A549 (cell line): ENCODE data around the gene EXOSC7. TPM values are rescaled to one million over a fixed set of nuclear protein-coding genes. Genes with fewer than 3 reads are reported as not detected.

Experiments
- ATAC-seq, 2 experiments: fragments of 200-7000 bp in 1 of 2; fragments of >200 bp in 1 of 2; cut with Nextera tagmentation in 1 of 2; cut with Tn5 transposase in 1 of 2; 3 replicates each; pipeline versions ENCODE4 v1.8.0 to v1.9.1; 2018 to 2020; ENCODE audit warnings: mild to moderate bottlenecking in 1 of 2, moderate library complexity in 1 of 2
- CTCF ChIA-PET: fragments of 300-600 bp; sonication (Branson Sonifier 250); formaldehyde crosslinking; extraction: SDS; loops from one replicate; lab custom pipeline; 2021; ENCODE audit warnings: antibody characterized with exemption, inconsistent platforms; lab: Yijun Ruan, JAX
- POLR2A ChIA-PET: fragments of 350-600 bp; formaldehyde crosslinking; extraction: SDS; loops from one replicate; lab custom pipeline; 2021; ENCODE audit warnings: antibody characterized with exemption, inconsistent platforms; lab: Yijun Ruan, JAX
- DNase-seq, 2 experiments: peaks; one replicate each; pipeline versions ENCODE4 v3.0.0 to v3.0.0-alpha.2; 2011 to 2016; ENCODE audit warnings: low read depth in 1 of 2, low spot score in 1 of 2
- FAIRE-seq: peaks from 2 replicates; lab custom pipeline; 2011; peaks lifted over from hg19 to GRCh38; lab: Jason Lieb, UNC
- H3K27ac ChIP-seq, 2 experiments: fragments of >200 bp; sonication (Bioruptor Twin); formaldehyde crosslinking; 3 replicates each; pipeline ENCODE4 v1.5.1; 2016 to 2017
- H3K4me1 ChIP-seq: fragments of >200 bp; sonication (Bioruptor Twin); formaldehyde crosslinking; 3 replicates; pipeline ENCODE4 v1.6.1; 2016
- H3K4me2 ChIP-seq: fragments of >200 bp; sonication (Bioruptor Twin); formaldehyde crosslinking; 3 replicates; pipeline ENCODE4 v1.6.1; 2016
- H3K4me3 ChIP-seq: fragments of >200 bp; sonication (Bioruptor Twin); formaldehyde crosslinking; 3 replicates; pipeline ENCODE4 v1.5.1; 2016
- H3K9me3 ChIP-seq: fragments of >200 bp; sonication (Bioruptor Twin); formaldehyde crosslinking; 3 replicates; pipeline ENCODE4 v1.6.1; 2016
- BHLHE40 ChIP-seq: IDR thresholded peaks from 2 replicates; pipeline ENCODE4 v1.6.1; 2012; ENCODE audit warnings: low read depth, low read length, inconsistent platforms
- CHD4 ChIP-seq: fragments of 200-600 bp; sonication (generic); IDR thresholded peaks from 2 replicates; pipeline ENCODE4 v1.6.1; 2016; ENCODE audit warnings: antibody characterized with exemption, mild to moderate bottlenecking, borderline replicate concordance
- EP300 ChIP-seq, 2 experiments: fragments of >200 bp; sonication (Bioruptor Twin); formaldehyde crosslinking; IDR thresholded peaks; 2 replicates in 1 of 2; 3 replicates in 1 of 2; pipeline ENCODE4 v1.6.1; 2016 to 2017
- FOSB ChIP-seq: fragments of 250-450 bp; sonication (Bioruptor Pico); IDR thresholded peaks from 2 replicates; pipeline ENCODE4 v1.5.0; 2020; ENCODE audit warnings: mild to moderate bottlenecking, moderate library complexity
- GATA3 ChIP-seq: IDR thresholded peaks from 2 replicates; pipeline ENCODE4 v1.6.1; 2012; ENCODE audit warnings: borderline replicate concordance
- HDAC2 ChIP-seq: fragments of 200-600 bp; sonication (generic); IDR thresholded peaks from 2 replicates; pipeline ENCODE4 v1.6.1; 2016
- JUN ChIP-seq, 2 experiments: fragments of >200 bp; sonication (Bioruptor Twin); formaldehyde crosslinking; IDR thresholded peaks; 2 replicates in 1 of 2; 3 replicates in 1 of 2; pipeline ENCODE4 v1.6.1; 2016 to 2017
- JUNB ChIP-seq: fragments of >200 bp; sonication (Bioruptor Twin); formaldehyde crosslinking; IDR thresholded peaks from 2 replicates; pipeline ENCODE4 v1.6.1; 2016
- KDM5A ChIP-seq: fragments of 200-600 bp; sonication (generic); IDR thresholded peaks from 2 replicates; pipeline ENCODE4 v1.6.1; 2016; ENCODE audit warnings: antibody characterized with exemption, mild to moderate bottlenecking
- MAFK ChIP-seq: fragments of 450-650 bp; IDR thresholded peaks from 2 replicates; pipeline ENCODE4 v1.6.1; 2014; ENCODE audit not compliant: partially characterized antibody
- NPAS2 ChIP-seq: fragments of 250-450 bp; sonication (Bioruptor Pico); IDR thresholded peaks from 2 replicates; pipeline ENCODE4 v1.8.0; 2022; ENCODE audit warnings: mild to moderate bottlenecking, moderate library complexity, borderline replicate concordance
- NR3C1 ChIP-seq: fragments of >200 bp; sonication (Bioruptor Twin); formaldehyde crosslinking; IDR thresholded peaks from 3 replicates; pipeline ENCODE4 v1.6.1; 2017
- PHF8 ChIP-seq: fragments of 200-600 bp; sonication (generic); IDR thresholded peaks from 2 replicates; pipeline ENCODE4 v1.6.1; 2016; ENCODE audit warnings: low read depth, mild to moderate bottlenecking, antibody characterized with exemption, moderate library complexity, borderline replicate concordance
- POLR2A ChIP-seq: IDR thresholded peaks from 2 replicates; pipeline ENCODE4 v1.6.1; 2012; ENCODE audit warnings: mild to moderate bottlenecking, low read length
- RARB ChIP-seq: fragments of 250-450 bp; sonication (Bioruptor Pico); IDR thresholded peaks from 2 replicates; pipeline ENCODE4 v1.8.0; 2021; ENCODE audit warnings: mild to moderate bottlenecking, moderate library complexity
- SREBF2 ChIP-seq: fragments of 450-650 bp; IDR thresholded peaks from 2 replicates; pipeline ENCODE4 v1.6.1; 2014; ENCODE audit warnings: mild to moderate bottlenecking, moderate library complexity
- TFCP2L1 ChIP-seq: fragments of 250-450 bp; sonication (Bioruptor Pico); IDR thresholded peaks from 2 replicates; pipeline ENCODE4 v1.5.0; 2021; ENCODE audit warnings: mild to moderate bottlenecking
- ZNF302 ChIP-seq: fragments of 250-450 bp; sonication (Bioruptor Pico); IDR thresholded peaks from 2 replicates; pipeline ENCODE4 v1.9.0; 2021; ENCODE audit warnings: inconsistent platforms, mild to moderate bottlenecking, moderate library complexity
- WGBS: methylation state at CpG from one replicate; pipeline ENCODE4 v1.1.6; 2017; ENCODE audit errors: missing lambda C conversion rate; 5-methylcytosine and 5-hydroxymethylcytosine counted together
- polyA plus RNA-seq, 4 experiments: library from polyadenylated mRNA; depleted of rRNA in 3 of 4; stranded (reverse); fragments of >200 nt; fragmentation: RNase III in 1 of 4; extraction: RNeasy Plus Mini Kit Qiagen cat#74134 plus additional on column Dnase treatment in 1 of 4; gene quantifications; 2 replicates in 3 of 4; 3 replicates in 1 of 4; pipeline ENCODE4 v1.2.3, GENCODE V29; 2011 to 2017
- TF ChIP-seq, protein P1 (sequence below): IDR thresholded peaks from 2 replicates; pipeline ENCODE4 v1.6.1; 2012
- TF ChIP-seq, protein P2 (sequence below): fragments of >200 bp; sonication (Bioruptor Twin); formaldehyde crosslinking; IDR thresholded peaks from 3 replicates; pipeline ENCODE4 v1.5.1; 2016
- TF ChIP-seq, protein P3 (sequence below): fragments of 200-600 bp; sonication (generic); IDR thresholded peaks from 2 replicates; pipeline ENCODE4 v1.6.1; 2016; ENCODE audit warnings: antibody characterized with exemption, mild to moderate bottlenecking, moderate library complexity

Gene EXOSC7
- polyA plus RNA-seq, 2 of the 4 experiments (the other 2 are of a cell fraction), result 59.1 to 68.4 TPM

DNA sequence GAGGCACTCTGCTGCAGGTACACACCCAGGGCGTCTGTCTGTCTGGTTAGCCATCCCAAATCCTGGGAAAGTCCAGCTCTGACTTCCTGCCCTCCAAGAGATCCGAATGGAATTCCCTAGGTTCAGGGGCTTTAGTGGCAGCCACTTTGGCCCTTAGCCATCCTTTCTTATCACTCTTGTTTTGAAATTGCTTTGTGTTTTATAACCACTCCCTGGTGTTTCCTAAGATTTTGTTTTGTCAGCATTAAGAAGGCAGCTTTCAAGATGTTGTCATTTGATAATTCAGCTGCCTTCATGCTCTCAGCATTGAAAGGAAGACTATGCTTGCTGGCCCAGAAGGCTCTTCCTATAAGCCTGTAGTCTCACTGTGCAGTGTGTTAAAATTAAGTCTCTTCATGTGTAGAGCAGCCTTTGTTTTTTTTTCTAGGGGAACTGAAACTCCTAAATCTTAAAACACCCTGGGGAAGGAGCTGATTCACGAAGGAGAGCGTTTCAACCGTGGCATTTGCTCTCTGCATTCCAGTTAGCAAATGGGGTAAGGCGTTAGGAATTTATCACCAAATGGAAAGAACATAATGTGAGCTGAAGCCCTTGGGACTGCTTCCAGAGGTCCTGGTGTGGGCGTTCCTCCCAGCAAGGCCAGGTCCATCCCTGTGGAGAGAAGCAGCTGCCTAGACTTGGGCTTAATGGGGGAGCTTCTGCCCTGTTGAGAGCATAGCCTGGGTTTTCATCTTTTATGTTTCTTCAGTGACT, 35.9 kb downstream of the EXOSC7 start:
- FAIRE-seq, result no peak
- no peak overlapping the region for H3K27ac ChIP-seq
- no peak overlapping the region for H3K4me3 ChIP-seq
- 81% methylated on average over 7 of the region's 7 CpGs for WGBS
- H3K9me3 ChIP-seq, result no peaks in the 10 kb centered on the region
- no peaks in the 10 kb centered on the region for H3K4me1 ChIP-seq
- ChIA-PET POLR2A (no interaction called here), CTCF (no interaction called here)
- TF ChIP-seq, protein P1, sequence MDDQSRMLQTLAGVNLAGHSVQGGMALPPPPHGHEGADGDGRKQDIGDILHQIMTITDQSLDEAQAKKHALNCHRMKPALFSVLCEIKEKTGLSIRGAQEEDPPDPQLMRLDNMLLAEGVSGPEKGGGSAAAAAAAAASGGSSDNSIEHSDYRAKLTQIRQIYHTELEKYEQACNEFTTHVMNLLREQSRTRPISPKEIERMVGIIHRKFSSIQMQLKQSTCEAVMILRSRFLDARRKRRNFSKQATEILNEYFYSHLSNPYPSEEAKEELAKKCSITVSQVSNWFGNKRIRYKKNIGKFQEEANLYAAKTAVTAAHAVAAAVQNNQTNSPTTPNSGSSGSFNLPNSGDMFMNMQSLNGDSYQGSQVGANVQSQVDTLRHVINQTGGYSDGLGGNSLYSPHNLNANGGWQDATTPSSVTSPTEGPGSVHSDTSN, result no peak
- TF ChIP-seq BHLHE40, result no peak
- peak; percentile 38 for TF ChIP-seq MAFK
- no peak for TF ChIP-seq ZNF302
- no peak for TF ChIP-seq GATA3
- no peak for DNase-seq
- ATAC-seq, result no peak
- H3K4me2 ChIP-seq, result no peak overlapping the region

GRCh38 chr3:45012577-45012976, 36.5 kb downstream of the EXOSC7 start:
- Histone ChIP-seq H3K4me3 (no peak overlapping the region), H3K4me2 (no peak overlapping the region), H3K27ac (no peak overlapping the region), H3K4me1 (no peaks in the 10 kb centered on the region), H3K9me3 (no peaks in the 10 kb centered on the region)
- TF ChIP-seq, protein P2, sequence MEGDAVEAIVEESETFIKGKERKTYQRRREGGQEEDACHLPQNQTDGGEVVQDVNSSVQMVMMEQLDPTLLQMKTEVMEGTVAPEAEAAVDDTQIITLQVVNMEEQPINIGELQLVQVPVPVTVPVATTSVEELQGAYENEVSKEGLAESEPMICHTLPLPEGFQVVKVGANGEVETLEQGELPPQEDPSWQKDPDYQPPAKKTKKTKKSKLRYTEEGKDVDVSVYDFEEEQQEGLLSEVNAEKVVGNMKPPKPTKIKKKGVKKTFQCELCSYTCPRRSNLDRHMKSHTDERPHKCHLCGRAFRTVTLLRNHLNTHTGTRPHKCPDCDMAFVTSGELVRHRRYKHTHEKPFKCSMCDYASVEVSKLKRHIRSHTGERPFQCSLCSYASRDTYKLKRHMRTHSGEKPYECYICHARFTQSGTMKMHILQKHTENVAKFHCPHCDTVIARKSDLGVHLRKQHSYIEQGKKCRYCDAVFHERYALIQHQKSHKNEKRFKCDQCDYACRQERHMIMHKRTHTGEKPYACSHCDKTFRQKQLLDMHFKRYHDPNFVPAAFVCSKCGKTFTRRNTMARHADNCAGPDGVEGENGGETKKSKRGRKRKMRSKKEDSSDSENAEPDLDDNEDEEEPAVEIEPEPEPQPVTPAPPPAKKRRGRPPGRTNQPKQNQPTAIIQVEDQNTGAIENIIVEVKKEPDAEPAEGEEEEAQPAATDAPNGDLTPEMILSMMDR, result no peak
- no peak for TF ChIP-seq POLR2A
- no peak for TF ChIP-seq EP300 (IDR thresholded peaks at IDR 0.05)
- no peak for TF ChIP-seq NPAS2
- TF ChIP-seq RARB (CRISPR knock-in tag), result no peak
- no peak for TF ChIP-seq TFCP2L1 (CRISPR knock-in tag)
- no peak for TF ChIP-seq KDM5A
- TF ChIP-seq ZNF302, result no peak
- TF ChIP-seq JUN (IDR thresholded peaks at IDR 0.05), result no peak
- TF ChIP-seq, protein P1, result no peak
- TF ChIP-seq NR3C1, result no peak
- TF ChIP-seq, protein P3, sequence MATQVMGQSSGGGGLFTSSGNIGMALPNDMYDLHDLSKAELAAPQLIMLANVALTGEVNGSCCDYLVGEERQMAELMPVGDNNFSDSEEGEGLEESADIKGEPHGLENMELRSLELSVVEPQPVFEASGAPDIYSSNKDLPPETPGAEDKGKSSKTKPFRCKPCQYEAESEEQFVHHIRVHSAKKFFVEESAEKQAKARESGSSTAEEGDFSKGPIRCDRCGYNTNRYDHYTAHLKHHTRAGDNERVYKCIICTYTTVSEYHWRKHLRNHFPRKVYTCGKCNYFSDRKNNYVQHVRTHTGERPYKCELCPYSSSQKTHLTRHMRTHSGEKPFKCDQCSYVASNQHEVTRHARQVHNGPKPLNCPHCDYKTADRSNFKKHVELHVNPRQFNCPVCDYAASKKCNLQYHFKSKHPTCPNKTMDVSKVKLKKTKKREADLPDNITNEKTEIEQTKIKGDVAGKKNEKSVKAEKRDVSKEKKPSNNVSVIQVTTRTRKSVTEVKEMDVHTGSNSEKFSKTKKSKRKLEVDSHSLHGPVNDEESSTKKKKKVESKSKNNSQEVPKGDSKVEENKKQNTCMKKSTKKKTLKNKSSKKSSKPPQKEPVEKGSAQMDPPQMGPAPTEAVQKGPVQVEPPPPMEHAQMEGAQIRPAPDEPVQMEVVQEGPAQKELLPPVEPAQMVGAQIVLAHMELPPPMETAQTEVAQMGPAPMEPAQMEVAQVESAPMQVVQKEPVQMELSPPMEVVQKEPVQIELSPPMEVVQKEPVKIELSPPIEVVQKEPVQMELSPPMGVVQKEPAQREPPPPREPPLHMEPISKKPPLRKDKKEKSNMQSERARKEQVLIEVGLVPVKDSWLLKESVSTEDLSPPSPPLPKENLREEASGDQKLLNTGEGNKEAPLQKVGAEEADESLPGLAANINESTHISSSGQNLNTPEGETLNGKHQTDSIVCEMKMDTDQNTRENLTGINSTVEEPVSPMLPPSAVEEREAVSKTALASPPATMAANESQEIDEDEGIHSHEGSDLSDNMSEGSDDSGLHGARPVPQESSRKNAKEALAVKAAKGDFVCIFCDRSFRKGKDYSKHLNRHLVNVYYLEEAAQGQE, result no peak
- TF ChIP-seq JUNB, result no peak
- no peak for TF ChIP-seq CHD4
- TF ChIP-seq BHLHE40, result no peak
- TF ChIP-seq HDAC2, result no peak
- TF ChIP-seq MAFK, result no peak
- no peak for TF ChIP-seq SREBF2
- no peak for TF ChIP-seq PHF8
- TF ChIP-seq FOSB, result no peak
- ATAC-seq (no peak), DNase-seq (no peak), FAIRE-seq (no peak)
- CTCF ChIA-PET, result interaction anchor here (1.6 kb wide), 1 partner anchor 125 kb away, joined by 3 read pairs; no protein-coding TSS in a partner anchor
- POLR2A ChIA-PET, result no interaction called here
- WGBS, result 99% methylated on average over 4 of the region's 4 CpGs
